ENCODE measurements around the gene MGLL.
"Not testable (repeated sequence)": the region's sequence is repeated elsewhere in the genome, so short reads cannot be mapped to it uniquely, and the experiment has no call there.

MGLL gene

GRCh38 chr3:127661600-127661999 lies 160.7 kb downstream of the MGLL start:
- POLR2A ChIA-PET (ENCODE audit: low non-redundant PET) = no interaction called here
- CTCF ChIA-PET = interaction anchor here (1.0 kb wide), 1 partner anchor 9 kb away, joined by 4 read pairs; no protein-coding TSS in a partner anchor
- TF ChIP-seq CTCF (conservative IDR thresholded peaks at IDR 0.05; ENCODE audit: low read depth) = no peak
- H3K27ac ChIP-seq = no peak overlapping the region
- DNase-seq (ENCODE audit: low spot score) = no peak

GRCh38 chr3:127660621-127661251 lies 161.6 kb downstream of the MGLL start:
- ChIA-PET CTCF (interaction anchor here (0.7 to 1.0 kb wide), 3 partner anchors 8 to 406 kb away, joined by 3 to 5 read pairs (median 4); no protein-coding TSS in a partner anchor), POLR2A (ENCODE audit: low non-redundant PET) (no interaction called here)
- DNase-seq (ENCODE audit: low spot score) = no peak
- no peak for TF ChIP-seq CTCF (conservative IDR thresholded peaks at IDR 0.05; ENCODE audit: low read depth)
- H3K27ac ChIP-seq = no peak overlapping the region

- CTCF ChIA-PET = interaction anchor here (0.6 kb wide), 1 partner anchor 939 kb away, joined by 3 read pairs; no protein-coding TSS in a partner anchor
- DNase-seq (ENCODE audit: low spot score) = no peak
- no peak overlapping the region for H3K27ac ChIP-seq
- POLR2A ChIA-PET (ENCODE audit: low non-redundant PET) = interaction anchor here (0.6 to 0.7 kb wide), 2 partner anchors 13 to 219 kb away, joined by 3 to 6 read pairs; no protein-coding TSS in a partner anchor
- no peak for TF ChIP-seq CTCF (conservative IDR thresholded peaks at IDR 0.05; ENCODE audit: low read depth)
Observed at GRCh38 chr3:127658234-127658633, 164.1 kb downstream of the MGLL start.

- ChIA-PET CTCF (no interaction called here), POLR2A (ENCODE audit: low non-redundant PET) (no interaction called here)
- DNase-seq (ENCODE audit: low spot score) = no peak
- no peak overlapping the region for H3K27ac ChIP-seq
- no peak for TF ChIP-seq CTCF (conservative IDR thresholded peaks at IDR 0.05; ENCODE audit: low read depth)
Observed at GRCh38 chr3:127656906-127657305, 165.4 kb downstream of the MGLL start.

- no peak for DNase-seq (ENCODE audit: low spot score)
- CTCF ChIA-PET = interaction anchor here (1.1 kb wide), 1 partner anchor 81 kb away, joined by 3 read pairs; no protein-coding TSS in a partner anchor
- no peak overlapping the region for H3K27ac ChIP-seq
- POLR2A ChIA-PET (ENCODE audit: low non-redundant PET) = no interaction called here
- no peak for TF ChIP-seq CTCF (conservative IDR thresholded peaks at IDR 0.05; ENCODE audit: low read depth)
Observed at GRCh38 chr3:127655641-127656040, 166.7 kb downstream of the MGLL start.

- CTCF ChIA-PET = interaction anchor here (1.1 kb wide), 1 partner anchor 80 kb away, joined by 3 read pairs; no protein-coding TSS in a partner anchor
- DNase-seq (ENCODE audit: low spot score); H3K27ac ChIP-seq; POLR2A ChIA-PET (ENCODE audit: low non-redundant PET): not testable (repeated sequence)
Observed at GRCh38 chr3:127654993-127655392, 167.3 kb downstream of the MGLL start.

GRCh38 chr3:127654374-127654773 lies 167.9 kb downstream of the MGLL start:
- DNase-seq (ENCODE audit: low spot score) = no peak
- POLR2A ChIA-PET (ENCODE audit: low non-redundant PET) = no interaction called here
- TF ChIP-seq CTCF (conservative IDR thresholded peaks at IDR 0.05; ENCODE audit: low read depth) = no peak
- CTCF ChIA-PET = interaction anchor here (0.7 kb wide), 1 partner anchor 40 kb away, joined by 3 read pairs; no protein-coding TSS in a partner anchor
- no peak overlapping the region for H3K27ac ChIP-seq

All from RWPE1 (cell line).